GM19467 (cell line): ENCODE results near the gene PERP.
"Not testable (repeated sequence)": the region's sequence is repeated elsewhere in the genome, so short reads cannot be mapped to it uniquely, and the experiment has no call there.

Experiments
- ATAC-seq: cut with Tn5 transposase; IDR thresholded peaks from one replicate; pipeline ENCODE4 v1.9.1; 2021; ENCODE audit warnings: mild to moderate bottlenecking, moderate library complexity; ENCODE audit not compliant: unreplicated experiment

Gene PERP

DNA sequence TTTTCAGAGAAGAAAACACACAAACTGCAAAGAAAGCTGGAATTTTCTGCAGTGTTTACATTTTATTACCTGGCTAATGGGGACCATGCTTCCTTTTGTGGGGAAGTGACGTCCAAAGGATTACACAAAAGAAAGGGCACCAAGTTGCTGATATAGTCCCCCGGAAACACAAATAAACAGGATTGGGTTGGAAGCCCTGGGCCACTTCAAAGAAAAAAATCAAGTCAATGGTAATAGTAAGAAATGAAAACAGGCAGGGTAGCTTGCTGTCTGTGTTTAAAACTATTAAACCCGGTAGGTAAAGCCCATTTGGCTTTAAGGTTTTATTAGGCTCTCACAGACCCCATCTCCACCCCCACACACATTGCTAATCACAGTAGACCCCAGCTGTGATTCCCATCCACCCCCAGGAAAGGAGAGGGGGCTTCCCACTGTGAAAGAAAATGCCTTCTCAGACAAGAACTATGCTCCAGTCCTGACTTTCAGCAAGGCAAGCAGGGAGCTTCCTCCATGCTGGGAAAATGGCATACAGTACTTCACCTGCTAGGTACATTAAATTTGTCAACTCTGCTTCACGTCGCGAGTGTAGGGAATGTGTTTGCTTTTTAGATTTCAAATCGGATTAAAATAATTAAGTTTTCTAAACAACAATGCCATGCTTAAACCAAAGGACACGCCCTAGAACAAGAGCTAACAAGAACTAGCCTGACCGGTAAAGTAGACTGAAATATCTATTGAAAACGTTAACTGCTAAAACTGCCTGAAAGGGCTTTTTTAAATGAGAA, 1.1 kb downstream of the PERP start:
- no peak for ATAC-seq

DNA sequence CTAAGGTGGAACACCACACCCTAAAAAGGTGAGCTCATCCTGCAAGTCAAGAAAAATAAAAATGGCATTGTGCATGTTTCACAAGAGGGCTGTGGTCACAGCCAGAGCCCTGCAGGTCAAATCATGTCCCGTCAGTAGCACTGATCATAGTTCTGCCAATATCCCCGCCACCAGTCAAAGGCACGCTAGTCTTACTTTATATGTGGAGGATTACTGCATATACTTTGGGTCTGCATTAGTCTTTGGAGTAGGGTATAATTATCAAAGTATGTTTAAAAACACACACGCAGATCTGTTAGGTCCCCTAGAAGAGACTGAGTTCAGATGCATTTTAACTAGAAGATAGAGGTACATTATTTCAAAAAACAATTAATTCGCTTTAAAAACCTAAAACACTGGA, 1.8 kb downstream of the PERP start:
- ATAC-seq, result no peak

DNA sequence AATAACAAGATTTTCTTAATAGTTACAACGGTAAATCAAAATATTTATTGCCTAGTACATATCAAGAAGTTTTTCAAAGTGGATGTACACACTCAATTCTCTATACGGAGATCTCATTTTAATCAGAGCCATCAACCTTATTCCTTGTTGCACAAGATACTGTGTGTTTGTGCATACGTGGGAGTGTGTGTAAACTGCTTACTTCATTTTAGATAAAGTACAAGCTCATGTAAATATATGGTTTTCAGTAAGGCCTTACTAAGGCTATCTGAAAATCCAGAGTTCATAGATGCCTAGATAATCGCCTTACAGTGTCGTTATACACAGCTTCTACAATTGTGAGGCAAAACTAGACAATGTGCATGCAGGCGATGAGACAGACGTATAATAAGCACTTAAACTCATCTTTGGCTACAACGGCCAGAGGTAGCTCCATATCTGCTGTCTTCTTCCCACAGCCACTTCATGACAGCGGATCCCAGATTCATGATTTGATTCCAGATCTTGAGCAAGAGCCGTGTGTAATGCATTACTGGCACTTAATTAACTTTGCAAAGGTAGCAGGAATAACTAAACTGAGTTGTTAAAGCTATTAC, 2.5 kb downstream of the PERP start:
- no peak for ATAC-seq

DNA sequence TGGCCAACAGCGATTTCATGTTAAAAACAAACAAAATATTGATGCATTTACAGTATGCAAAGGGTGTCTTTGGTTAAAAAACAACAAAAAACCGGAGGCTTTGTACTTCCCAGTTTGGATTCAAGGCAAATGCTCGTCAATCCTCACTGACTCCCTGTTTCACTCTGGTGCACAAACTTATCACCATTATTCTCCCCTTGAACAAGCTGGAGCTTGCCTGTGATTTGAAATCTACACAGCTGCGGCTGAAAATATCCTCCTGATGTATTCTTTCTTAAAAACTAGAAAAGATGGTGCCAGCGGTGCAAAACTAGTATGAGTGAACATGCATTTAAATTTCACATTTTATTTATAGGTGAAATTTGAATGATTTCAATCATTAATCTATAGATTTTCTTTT, 3.3 kb downstream of the PERP start:
- ATAC-seq, result no peak

DNA sequence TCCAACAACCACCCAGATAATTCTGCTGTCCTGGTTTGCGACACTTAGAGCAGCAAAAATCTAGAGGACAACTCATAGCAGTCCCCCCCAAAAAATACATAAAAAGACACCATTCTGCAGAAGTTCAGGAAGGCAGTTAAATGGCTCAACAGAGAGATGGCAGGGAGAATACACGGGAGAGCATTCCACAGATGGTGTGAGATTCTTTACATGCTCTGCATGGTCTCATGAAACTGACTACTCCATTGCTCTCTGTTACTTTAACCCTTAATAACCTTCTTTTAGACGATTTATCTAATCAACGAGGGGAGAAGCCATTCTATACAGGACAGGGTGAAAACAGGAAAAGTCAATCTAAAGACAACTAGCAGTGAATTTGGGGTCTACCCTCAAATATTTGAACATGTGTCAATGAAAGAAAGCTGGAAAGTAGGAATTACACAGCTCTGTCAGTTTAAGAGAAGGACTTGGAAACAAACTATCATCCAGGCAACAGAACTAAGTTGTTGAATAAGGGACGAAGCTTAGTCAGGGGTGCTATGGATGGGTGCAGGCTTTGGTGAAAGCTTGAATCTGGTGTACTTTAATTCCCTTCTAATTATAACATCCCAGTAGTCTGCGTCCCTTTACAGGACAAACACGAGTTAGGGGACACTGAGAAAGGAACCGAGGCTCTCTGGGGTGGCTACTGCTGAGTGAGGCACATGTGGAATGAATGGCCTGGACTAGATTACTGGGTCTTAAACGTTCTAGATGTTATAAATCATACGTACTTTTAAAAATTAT, 5.1 kb downstream of the PERP start:
- no peak for ATAC-seq

DNA sequence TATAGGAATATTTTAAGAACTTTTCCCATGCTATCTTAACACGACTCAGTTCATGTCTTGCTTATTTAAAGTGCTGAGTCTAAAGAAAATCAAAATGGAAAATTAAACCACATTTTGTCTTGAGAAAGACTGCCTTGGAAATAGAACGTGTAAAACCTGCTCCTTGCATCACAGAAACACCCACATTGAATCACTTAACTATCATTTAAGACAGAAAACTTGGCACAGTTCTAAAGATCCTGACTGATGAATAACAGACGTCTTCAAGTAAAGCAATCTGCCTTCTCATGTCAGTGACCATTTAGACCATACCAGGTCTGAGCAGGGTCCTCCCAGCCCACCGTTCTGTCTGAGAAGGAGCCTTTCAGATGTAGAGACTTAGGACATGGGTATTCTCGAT, 7.4 kb downstream of the PERP start:
- ATAC-seq, result no peak

DNA sequence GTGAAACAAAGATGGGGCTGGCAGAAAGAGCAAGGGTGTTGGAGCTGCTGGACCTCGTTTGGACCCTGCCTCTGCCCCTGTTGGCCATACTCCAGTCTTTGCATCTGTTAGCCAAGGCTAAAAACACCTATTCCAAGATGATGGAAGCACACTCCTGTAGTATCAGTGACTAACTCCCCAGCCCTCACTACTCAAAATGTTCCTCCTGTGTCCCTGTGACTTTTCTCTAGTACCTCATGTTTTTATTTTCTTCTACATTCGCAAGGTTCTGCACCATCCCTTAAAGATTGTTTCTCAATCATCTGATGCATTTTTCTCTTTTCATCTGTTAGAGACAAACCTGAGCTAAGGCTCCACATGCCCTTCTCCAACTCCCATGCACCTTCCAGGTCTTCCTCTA, 8.9 kb downstream of the PERP start:
- no peak for ATAC-seq

DNA sequence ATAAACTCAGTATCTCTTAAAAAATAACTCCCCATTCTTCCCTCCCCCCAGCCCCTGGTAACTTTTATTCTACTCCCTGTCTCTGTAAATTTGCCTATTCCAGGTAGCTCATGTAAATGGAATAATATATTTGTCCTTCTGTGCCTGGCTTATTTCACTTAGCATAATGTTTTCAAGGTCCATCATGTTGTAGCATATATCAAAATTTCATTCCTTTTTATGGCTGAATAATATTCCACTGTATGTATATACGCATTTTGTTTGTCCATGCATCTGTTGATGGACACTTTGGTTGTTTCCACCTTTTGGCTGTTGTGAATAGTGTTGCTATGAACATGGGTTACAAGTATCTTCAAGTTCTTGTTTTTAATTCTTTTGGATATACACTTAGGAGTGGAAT, 13.0 kb downstream of the PERP start:
- ATAC-seq, result no peak

DNA sequence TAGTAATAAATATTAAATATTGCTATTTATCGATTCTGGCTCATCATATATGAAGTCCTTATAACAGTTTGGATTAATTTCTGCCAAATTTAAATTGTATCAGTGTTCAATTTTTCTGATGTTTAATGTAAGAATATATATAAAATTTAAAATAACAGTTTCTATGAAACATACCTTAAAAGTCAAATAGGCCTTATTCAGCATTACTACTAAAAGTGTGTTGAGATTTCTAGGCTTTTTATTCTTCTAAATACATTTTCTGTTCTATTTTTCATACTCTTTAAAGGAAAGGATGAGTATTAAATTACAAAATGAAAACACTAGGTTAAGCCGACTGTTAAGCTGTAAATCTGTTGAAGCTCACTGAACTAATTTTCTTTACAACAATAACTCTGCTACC, 13.6 kb downstream of the PERP start:
- no peak for ATAC-seq

DNA sequence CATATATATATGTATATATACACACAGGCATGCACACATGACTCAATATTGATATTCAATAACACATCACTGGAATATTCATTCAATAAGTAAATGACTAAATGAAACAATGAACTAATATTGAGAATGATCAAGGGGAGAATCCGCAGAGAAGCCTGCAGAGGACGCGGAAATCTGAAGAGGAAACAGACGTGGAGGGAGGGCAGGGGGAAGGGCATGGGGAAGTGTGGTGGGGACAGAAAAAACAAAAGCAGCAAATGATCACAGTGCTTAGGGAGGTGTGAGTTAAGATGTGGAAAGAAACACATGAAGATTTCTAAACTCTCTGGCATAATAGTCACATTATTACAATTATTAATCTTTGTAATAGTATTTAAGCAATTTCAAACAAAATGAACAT, 14.5 kb downstream of the PERP start:
- no peak for ATAC-seq

DNA sequence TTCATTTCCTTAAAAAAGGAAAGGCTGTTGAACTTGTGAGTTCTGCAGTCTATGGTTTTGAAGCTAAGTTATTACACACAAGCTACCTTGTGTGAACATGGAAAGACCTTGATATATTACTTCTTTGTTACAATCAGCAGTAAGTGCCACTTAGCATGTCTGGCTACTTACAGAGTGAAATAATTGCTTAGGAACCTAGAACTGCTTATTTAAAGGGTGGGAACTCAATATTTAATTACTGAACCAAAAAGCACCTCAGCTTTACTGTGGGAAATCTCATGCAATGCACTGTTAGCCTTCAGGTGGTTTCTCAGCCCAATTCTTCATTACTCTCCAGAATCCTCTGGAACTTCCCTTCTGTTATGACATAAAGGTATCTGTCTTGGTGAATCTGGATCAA, 17.9 kb downstream of the PERP start:
- ATAC-seq, result no peak

DNA sequence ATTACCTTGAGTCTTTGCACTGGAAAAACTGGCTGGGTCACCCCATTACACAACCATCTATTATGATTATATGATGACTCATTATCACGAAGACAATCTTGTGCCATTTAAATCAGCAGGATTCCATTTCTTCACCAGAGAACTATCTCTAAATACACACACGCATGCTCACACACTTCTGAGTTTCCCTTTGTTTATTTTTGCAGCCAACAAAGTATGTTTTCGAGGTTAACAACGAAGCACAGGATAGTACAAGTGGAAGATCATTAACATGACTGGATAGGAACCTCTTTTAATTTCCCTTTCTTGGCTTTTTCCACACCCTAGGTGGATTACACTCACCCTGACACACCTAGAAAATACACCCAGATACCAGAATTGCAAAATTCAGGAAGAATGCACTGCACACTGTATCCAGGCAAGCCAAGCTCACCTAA, 18.9 kb downstream of the PERP start:
- ATAC-seq, result no peak

DNA sequence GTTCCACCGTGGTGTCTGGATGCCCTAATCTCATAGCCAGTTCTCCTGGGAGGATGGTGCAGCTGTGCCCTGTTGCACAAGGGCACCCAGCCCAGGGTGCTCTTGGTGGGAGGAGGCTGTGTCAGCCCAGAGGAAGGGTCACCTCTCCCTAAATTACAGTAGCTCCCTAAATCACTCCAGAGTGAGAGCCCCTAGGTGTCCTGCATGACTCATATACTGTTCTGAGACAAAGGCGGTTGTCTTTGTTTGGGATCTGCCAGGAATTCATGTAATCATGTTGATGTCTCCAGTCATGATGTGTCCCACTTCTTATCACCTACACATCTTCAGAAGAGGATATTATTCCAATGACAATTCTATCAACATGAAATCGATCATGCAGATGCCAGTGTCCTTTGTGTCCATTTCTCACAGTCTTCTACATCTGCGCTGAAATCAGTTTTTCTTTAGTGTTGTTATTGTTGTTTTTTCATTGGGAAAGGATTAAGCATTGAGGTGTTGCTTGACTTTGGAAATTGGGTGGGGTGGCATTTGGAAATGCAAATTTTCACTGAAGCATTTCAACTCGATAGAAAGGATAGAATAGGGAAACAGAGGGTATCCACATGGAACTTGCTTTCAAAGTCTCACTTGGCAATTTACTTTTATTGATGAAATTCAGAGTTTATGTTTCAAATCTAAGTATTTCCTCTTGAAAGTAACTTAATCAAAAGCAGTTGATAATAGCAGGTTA, 19.5 kb downstream of the PERP start:
- no peak for ATAC-seq

DNA sequence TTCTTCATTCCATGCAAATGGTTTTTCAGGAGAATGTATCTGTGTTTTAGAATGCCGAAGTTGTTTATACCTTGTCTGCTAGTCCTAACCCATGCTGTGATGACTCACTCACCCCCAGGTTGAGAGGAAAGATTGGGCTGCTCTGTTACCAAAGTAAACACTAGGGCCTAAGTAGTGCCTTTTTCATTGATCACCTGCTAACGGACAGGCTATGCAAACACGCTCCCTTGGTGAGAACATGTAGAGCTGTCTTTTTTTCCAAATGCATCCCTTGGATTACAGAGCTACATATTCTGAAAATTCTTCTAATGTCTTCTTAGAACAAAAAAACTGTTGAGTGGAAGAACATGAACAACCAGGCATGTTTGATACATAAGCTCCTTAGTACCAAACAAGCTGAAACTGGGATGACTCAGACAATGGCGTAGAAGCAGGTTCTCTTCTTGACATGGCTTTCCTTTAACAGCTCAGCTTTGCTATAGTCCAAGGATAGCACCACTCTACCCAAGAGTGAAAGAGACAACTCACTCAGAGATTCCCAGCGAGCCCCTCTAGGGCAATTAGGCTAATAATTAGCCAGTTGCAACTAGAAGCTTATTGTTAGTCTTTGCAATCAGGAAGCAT, 20.5 kb downstream of the PERP start:
- ATAC-seq, result no peak

DNA sequence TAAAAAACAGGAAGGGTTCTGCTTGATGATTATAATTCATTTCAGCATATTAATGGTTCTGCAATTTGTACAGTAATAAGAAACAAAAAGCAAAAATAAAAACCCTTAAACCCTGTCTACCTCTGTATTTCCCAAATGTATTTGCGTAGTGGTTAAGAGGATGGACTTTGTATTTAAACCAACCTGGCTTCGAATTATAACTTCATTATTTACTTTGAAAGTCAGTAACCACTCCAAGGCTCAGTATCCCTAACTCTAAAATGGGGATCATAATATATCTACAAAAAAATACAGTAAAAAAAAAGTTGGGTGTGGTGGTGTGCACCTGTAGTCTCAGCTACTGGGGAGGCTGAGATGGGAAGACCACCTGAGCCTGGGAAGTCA, 21.4 kb downstream of the PERP start:
- no peak for ATAC-seq

DNA sequence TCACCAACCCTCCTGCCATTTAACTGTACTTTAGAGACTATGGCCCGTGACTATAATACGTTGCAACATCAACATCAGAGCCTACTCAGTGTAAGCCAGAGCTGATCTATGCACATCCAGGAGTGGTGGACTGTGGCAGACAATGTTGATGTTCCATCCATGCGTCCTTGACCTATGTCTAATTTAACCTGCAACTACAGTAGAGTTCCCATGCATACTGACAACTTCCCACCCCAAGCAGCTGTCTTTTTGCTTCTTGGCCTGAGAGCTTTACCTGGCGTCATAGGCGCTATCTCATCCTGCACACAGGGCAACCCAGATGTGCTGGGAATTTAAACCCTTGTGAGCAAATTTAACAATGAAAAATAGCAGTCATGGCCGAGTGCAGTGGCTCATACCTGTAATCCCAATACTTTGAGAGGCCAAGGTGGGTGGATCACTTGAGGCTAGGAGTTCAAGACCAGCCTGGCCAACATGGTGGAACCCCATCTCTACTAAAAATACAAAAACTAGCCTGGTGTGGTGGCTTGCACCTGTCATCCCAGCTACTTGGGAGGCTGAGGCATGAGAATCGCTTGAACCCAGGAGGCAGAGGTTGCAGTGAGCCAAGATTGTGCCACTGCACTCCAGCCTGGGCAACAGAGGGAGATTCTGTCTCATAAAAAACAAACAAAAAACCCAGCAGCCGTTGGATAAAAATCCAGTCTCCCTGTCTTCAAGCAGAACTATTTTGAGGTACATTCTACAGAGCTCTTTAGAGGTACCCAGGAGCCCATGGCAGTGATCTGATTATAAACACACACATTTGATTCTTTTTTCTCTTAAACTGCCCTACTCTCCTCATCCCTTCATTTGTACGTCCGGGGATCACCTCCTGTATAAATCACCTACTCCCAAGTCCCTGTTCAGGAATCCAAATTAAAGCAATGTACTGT, 22.0 kb downstream of the PERP start:
- no peak for ATAC-seq

DNA sequence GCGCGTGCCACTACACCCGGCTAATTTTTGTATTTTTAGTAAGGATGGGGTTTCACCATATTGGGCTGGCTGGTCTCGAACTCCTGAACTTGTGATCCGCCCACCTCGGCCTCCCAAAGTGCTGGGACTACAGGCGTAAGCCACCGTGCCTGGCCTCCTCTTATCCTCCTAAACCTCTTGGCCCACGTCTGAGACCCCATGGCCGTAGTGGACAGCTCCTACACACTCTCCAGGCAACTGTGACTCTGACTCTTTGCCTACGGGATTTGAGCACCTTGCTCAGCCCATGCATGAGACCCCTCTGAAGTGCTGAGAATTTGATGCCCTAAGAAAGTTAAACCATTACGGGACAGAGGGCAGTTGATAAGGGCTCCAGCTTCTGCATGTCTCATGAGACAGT, 25.0 kb downstream of the PERP start:
- ATAC-seq, result no peak

DNA sequence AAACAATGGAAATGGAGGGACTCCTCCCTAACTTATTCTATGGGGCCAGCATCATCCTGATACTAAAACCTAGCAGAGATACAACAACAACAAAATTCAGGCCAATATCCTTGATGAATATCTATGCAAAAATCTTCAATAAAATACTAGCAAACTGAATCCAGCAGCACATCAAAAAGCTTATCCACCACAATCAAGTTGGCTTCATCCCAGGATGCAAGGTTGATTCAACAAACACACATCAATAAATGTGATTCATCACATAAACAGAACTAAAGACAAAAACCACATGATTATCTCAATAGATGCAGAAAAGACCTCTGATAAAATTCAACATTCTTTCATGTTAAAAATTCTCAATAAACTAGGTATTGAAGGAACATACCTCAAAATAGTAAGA, 27.7 kb downstream of the PERP start:
- ATAC-seq, result not testable (repeated sequence)

DNA sequence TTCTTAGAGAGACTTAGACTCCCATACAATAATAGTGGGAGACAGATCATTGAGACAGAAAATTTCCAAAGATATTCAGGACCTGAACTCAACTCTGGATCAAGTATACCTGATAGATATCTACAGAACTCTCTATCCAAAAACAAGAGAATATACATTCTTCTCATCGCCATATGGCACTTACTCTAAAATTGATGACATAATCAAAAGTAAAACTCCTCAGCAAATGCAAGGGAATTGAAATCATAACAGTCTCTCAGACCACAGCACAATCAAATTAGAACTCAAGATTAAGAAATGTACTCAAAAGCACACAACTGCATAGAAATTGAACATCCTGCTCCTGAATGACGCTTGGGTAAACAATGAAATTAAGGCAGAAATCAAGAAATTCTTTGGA, 28.7 kb downstream of the PERP start:
- no peak for ATAC-seq

DNA sequence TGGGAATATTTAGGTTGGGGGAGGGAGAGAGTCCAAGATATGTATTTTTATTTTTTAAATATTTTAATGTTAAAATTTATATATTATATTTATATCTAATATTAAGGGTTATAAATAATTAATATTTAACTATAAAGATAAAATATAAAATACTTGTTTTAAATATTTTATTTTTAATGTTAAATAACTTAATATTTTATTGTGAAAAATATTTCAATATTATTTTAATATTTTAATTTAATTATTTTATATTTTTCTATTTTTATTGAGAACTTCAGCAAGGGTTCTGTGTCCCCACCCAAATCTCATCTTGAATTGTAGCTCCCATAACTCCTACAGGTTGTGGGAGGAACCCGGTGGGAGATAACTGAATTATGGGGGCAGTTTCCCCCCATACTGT, 34.0 kb downstream of the PERP start:
- ATAC-seq, result no peak
